CD14-positive monocyte (primary cell): ENCODE measurements around the gene DUSP6. TPM values are rescaled to one million over a fixed set of nuclear protein-coding genes. Genes with fewer than 3 reads are reported as not detected.

Experiments used
- DNase-seq, 3 donors: peaks; one replicate each; pipeline ENCODE4 v3.0.0-alpha.2; 2011 to 2022
- H2AFZ ChIP-seq: 2 replicates; pipeline ENCODE4 v1.6.0; 2012; ENCODE audit warnings: mild to moderate bottlenecking, low read depth, low read length, inconsistent platforms; ENCODE audit not compliant: insufficient read depth, poor library complexity, severe bottlenecking
- H3K27ac ChIP-seq, 2 donors: 1 replicate in 1 of 2; 2 replicates in 1 of 2; pipeline ENCODE4 v1.5.1; 2012 to 2013; ENCODE audit warnings: low read length in 2 of 2, control low read depth in 1 of 2, inconsistent platforms in 1 of 2, low read depth in 1 of 2, mild to moderate bottlenecking in 1 of 2
- H3K27me3 ChIP-seq, 2 donors: one replicate each; pipeline versions ENCODE4 v1.6.0 to v1.6.1; 2011 to 2013; ENCODE audit warnings: low read length in 2 of 2; ENCODE audit not compliant: control insufficient read depth in 2 of 2, insufficient read depth in 2 of 2
- H3K36me3 ChIP-seq, 2 donors: replicated peaks in 1 of 2; 1 replicate in 1 of 2; 2 replicates in 1 of 2; pipeline versions ENCODE4 v1.5.1 to v1.6.1; 2012 to 2013; ENCODE audit warnings: low read length in 2 of 2, control low read depth in 1 of 2, inconsistent platforms in 1 of 2, mild to moderate bottlenecking in 1 of 2; ENCODE audit not compliant: insufficient read depth in 2 of 2, control insufficient read depth in 1 of 2
- H3K4me1 ChIP-seq, 2 donors: 1 replicate in 1 of 2; 2 replicates in 1 of 2; pipeline versions ENCODE4 v1.5.1 to v1.6.1; 2012 to 2013; ENCODE audit warnings: low read length in 2 of 2, control low read depth in 1 of 2, inconsistent platforms in 1 of 2, mild to moderate bottlenecking in 1 of 2, moderate library complexity in 1 of 2; ENCODE audit not compliant: insufficient read depth in 2 of 2, control insufficient read depth in 1 of 2
- H3K4me2 ChIP-seq: replicated peaks from 2 replicates; pipeline ENCODE3; 2012; ENCODE audit warnings: low read length, moderate library complexity, mild to moderate bottlenecking; ENCODE audit not compliant: poor library complexity, severe bottlenecking; ENCODE audit errors: extremely low read depth
- H3K4me3 ChIP-seq, 3 experiments: fragments of 200-600 bp in 1 of 3; sonication (generic) in 1 of 3; replicated peaks in 1 of 3; 1 replicate in 2 of 3; 2 replicates in 1 of 3; pipeline ENCODE4 v1.5.1; 2011 to 2013; ENCODE audit warnings: low read length in 3 of 3, mild to moderate bottlenecking in 3 of 3, control low read depth in 2 of 3, low read depth in 2 of 3, inconsistent platforms in 1 of 3, moderate library complexity in 1 of 3
- H3K79me2 ChIP-seq: 2 replicates; pipeline ENCODE4 v1.6.0; 2012; ENCODE audit warnings: mild to moderate bottlenecking, control low read depth, inconsistent platforms, low read length, moderate library complexity; ENCODE audit not compliant: insufficient read depth
- H3K9ac ChIP-seq: 2 replicates; pipeline ENCODE4 v1.6.0; 2017; ENCODE audit warnings: low read length, mild to moderate bottlenecking; ENCODE audit not compliant: insufficient read depth, poor library complexity, severe bottlenecking
- H3K9me3 ChIP-seq, 2 donors: replicated peaks in 1 of 2; 1 replicate in 1 of 2; 2 replicates in 1 of 2; pipeline versions ENCODE4 v1.5.1 to v1.6.1; 2012 to 2013; ENCODE audit warnings: low read length in 2 of 2, control low read depth in 1 of 2; ENCODE audit not compliant: control insufficient read depth in 1 of 2, insufficient read depth in 1 of 2
- H4K20me1 ChIP-seq: 2 replicates; pipeline ENCODE4 v1.6.0; 2012; ENCODE audit warnings: mild to moderate bottlenecking, low read length, control low read depth, moderate library complexity; ENCODE audit not compliant: insufficient read depth
- H3K27ac Mint-ChIP-seq, 7 donors: one replicate each; pipeline ENCODE4 v1.8.0; 2020; ENCODE audit warnings: mild to moderate bottlenecking in 7 of 7, mixed read lengths in 7 of 7, moderate library complexity in 6 of 7, inconsistent platforms in 2 of 7
- H3K27me3 Mint-ChIP-seq, 3 donors: one replicate each; pipeline ENCODE4 v1.8.0; 2021 to 2022; ENCODE audit warnings: low read depth in 3 of 3, mild to moderate bottlenecking in 3 of 3, mixed read lengths in 3 of 3, moderate library complexity in 3 of 3, inconsistent platforms in 1 of 3
- H3K36me3 Mint-ChIP-seq, 2 donors: one replicate each; pipeline ENCODE4 v1.8.0; 2020; ENCODE audit warnings: mixed read lengths in 2 of 2, inconsistent platforms in 1 of 2, mild to moderate bottlenecking in 1 of 2
- H3K4me1 Mint-ChIP-seq: one replicate; pipeline ENCODE4 v1.8.0; 2020; ENCODE audit warnings: mild to moderate bottlenecking, mixed read lengths
- H3K4me3 Mint-ChIP-seq, 2 donors: one replicate each; pipeline ENCODE4 v1.8.0; 2020; ENCODE audit warnings: mild to moderate bottlenecking in 2 of 2, mixed read lengths in 2 of 2, moderate library complexity in 1 of 2
- H3K9me3 Mint-ChIP-seq, 7 donors: one replicate each; pipeline ENCODE4 v1.8.0; 2020 to 2022; ENCODE audit warnings: mixed read lengths in 7 of 7, mild to moderate bottlenecking in 6 of 7, moderate library complexity in 6 of 7, inconsistent platforms in 2 of 7
- CTCF ChIP-seq: fragments of 200-600 bp; IDR thresholded peaks from one replicate; pipeline ENCODE4 v1.8.0; 2022; ENCODE audit warnings: antibody characterized with exemption, mild to moderate bottlenecking
- WGBS: methylation state at CpG from one replicate; pipeline ENCODE4 v1.1.5; 2013; ENCODE audit warnings: missing lambda C conversion rate; ENCODE audit not compliant: insufficient coverage; 5-methylcytosine and 5-hydroxymethylcytosine counted together
- intact Hi-C, 2 donors: fragments of 100-400 bp; cut with micrococcal nuclease; formaldehyde crosslinking; loops; one replicate each; pipeline versions ENCODE4 v1.15.0 to v1.15.1; 2023
- polyA plus RNA-seq, 3 donors: library from polyadenylated mRNA; depleted of rRNA in 1 of 3; unstranded in 2 of 3; stranded (reverse) in 1 of 3; fragments of 300-500 nt in 2 of 3; fragments of >200 nt in 1 of 3; fragmentation: Illumina TruSeq in 2 of 3; gene quantifications; 1 replicate in 2 of 3; 2 replicates in 1 of 3; pipeline ENCODE4 v1.2.3, GENCODE V29; 2012 to 2021

The DUSP6 gene
- polyA plus RNA-seq, 3 donors = 195 to 880 (median 653) TPM

- Mint-ChIP-seq H3K4me3 (no peak overlapping the region), H3K4me1 (peaks cover 22% of the 10 kb centered on the region), H3K27ac (no peak overlapping the region), H3K9me3 (no peaks in the 10 kb centered on the region), H3K27me3 (peaks cover 1 to 2% (median 2%) of the 10 kb centered on the region in 3 donors), H3K36me3 (peaks cover 0 to 3% of the 10 kb centered on the region in 2 donors)
- H3K27ac ChIP-seq = no peak overlapping the region
- no peaks in the 10 kb centered on the region for H3K36me3 ChIP-seq
- H3K4me2 ChIP-seq = peak overlapping the region; percentile 55
- DNase-seq = peak in 1 of 3 donors; percentile 7
- no peak for TF ChIP-seq CTCF
- H3K9ac ChIP-seq = no peak overlapping the region
- H3K27me3 ChIP-seq = no peaks in the 10 kb centered on the region
- no peak overlapping the region for H2AFZ ChIP-seq
- no peaks in the 10 kb centered on the region for H3K79me2 ChIP-seq
- H3K4me3 ChIP-seq = peak overlapping the region in 1 of 3 experiments; percentile 38
- 63% methylated on average over 4 of the region's 7 CpGs for WGBS
- no peaks in the 10 kb centered on the region for H3K9me3 ChIP-seq
- H3K4me1 ChIP-seq = peaks cover 16 to 18% of the 10 kb centered on the region in 2 donors
- intact Hi-C loops = no loop called here
- H4K20me1 ChIP-seq = no peaks in the 10 kb centered on the region
These were observed 18.5 kb upstream of the DUSP6 start for GRCh38 chr12:89370850-89371249.

DNA sequence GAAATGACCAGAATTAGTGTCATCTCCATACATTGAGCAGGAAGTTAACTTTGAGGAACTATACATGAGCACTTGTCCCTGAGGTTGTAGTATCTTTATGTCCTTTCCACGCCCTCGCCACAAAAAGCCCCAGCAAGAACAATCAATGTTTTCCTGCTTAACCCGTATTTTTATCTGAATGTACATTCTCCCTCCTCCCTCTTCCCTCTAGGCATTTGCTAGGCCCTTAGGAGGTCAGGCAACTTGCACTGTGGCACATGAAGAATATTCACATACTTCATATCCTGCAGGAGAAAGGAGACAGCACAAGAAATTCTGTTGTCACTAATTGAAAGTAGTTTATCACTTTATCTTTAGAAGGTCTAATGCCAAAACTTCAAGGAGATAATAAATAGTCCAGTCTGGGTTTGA is 18.1 kb upstream of the DUSP6 start:
- H3K4me3 ChIP-seq = peak overlapping the region in 1 of 3 experiments; percentile 38
- no peaks in the 10 kb centered on the region for H3K27me3 ChIP-seq
- H3K79me2 ChIP-seq = no peaks in the 10 kb centered on the region
- DNase-seq = peak in 2 of 3 donors; percentile 22 to 32
- peak overlapping the region; percentile 55 for H3K4me2 ChIP-seq
- H4K20me1 ChIP-seq = no peaks in the 10 kb centered on the region
- TF ChIP-seq CTCF = no peak
- peaks cover 15 to 16% of the 10 kb centered on the region in 2 donors for H3K4me1 ChIP-seq
- H3K27me3 Mint-ChIP-seq = peaks cover 1 to 2% (median 2%) of the 10 kb centered on the region in 3 donors
- WGBS = 0% methylated on average over 3 of the region's 3 CpGs
- no peak overlapping the region for H3K27ac ChIP-seq
- peak overlapping the region; percentile 61 to 83 for H3K4me3 Mint-ChIP-seq
- peak overlapping the region; percentile 39 for H2AFZ ChIP-seq
- no peaks in the 10 kb centered on the region for H3K36me3 ChIP-seq
- H3K36me3 Mint-ChIP-seq = peaks cover 0 to 3% of the 10 kb centered on the region in 2 donors
- H3K4me1 Mint-ChIP-seq = peaks cover 21% of the 10 kb centered on the region
- no peak overlapping the region for H3K9ac ChIP-seq
- intact Hi-C loops = no loop called here
- no peaks in the 10 kb centered on the region for H3K9me3 Mint-ChIP-seq
- H3K9me3 ChIP-seq = no peaks in the 10 kb centered on the region
- H3K27ac Mint-ChIP-seq = peak overlapping the region in 1 of 7 donors; percentile 27
